NT2/D1 (cell line): ENCODE results near the gene TLL2.

ENCODE experiments used
- SUZ12 ChIP-seq: IDR thresholded peaks from 2 replicates; pipeline ENCODE4 v1.6.1; 2011; ENCODE audit not compliant: insufficient read length, insufficient read depth; ENCODE audit errors: extremely low read depth
- YY1 ChIP-seq: IDR thresholded peaks from 2 replicates; pipeline ENCODE4 v1.6.1; 2011; ENCODE audit not compliant: insufficient read length, insufficient read depth
- ZNF274 ChIP-seq: IDR thresholded peaks from 2 replicates; pipeline ENCODE4 v1.6.1; 2011; ENCODE audit warnings: mild to moderate bottlenecking, low read depth, low read length

DNA sequence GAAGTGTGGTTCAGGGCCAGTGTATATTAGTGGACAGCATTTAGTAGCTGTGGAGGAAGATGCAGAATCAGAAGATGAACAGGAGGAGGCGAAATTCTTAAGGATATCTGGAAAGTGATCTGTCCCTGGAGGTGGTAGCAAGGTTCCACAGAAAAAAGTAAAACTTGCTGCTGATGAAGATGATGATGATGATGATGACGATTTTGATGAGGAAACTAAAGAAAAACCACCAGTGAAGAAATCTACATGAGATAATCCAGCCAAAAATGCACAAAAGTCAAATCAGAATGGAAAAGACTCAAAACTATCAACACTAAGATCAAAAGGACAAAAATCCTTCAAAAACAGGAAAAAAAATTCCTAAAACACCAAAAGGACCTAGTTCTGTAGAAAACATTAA is 46.8 kb upstream of the TLL2 start:
- TF ChIP-seq YY1: no peak
- no peak for TF ChIP-seq ZNF274
- no peak for TF ChIP-seq SUZ12
